HG03066 (cell line): ENCODE data around the gene SORCS1.

Experiments used
- ATAC-seq: cut with Tn5 transposase; IDR thresholded peaks from one replicate; pipeline ENCODE4 v1.9.1; 2021; ENCODE audit warnings: low read depth; ENCODE audit not compliant: unreplicated experiment

Gene SORCS1

GRCh38 chr10:107118866-107119265 is 45.6 kb downstream of the SORCS1 start:
- no peak for ATAC-seq

- no peak for ATAC-seq
These were observed 60.4 kb downstream of the SORCS1 start for GRCh38 chr10:107104026-107104652.

- no peak for ATAC-seq
These were observed 61.1 kb downstream of the SORCS1 start for GRCh38 chr10:107103174-107104025.

GRCh38 chr10:107098326-107098725 is 66.2 kb downstream of the SORCS1 start:
- no peak for ATAC-seq

- no peak for ATAC-seq
These were observed 69.5 kb downstream of the SORCS1 start for GRCh38 chr10:107094824-107095522.

- no peak for ATAC-seq
These were observed 72.2 kb downstream of the SORCS1 start for GRCh38 chr10:107092321-107092720.

GRCh38 chr10:107091126-107091525 is 73.4 kb downstream of the SORCS1 start:
- no peak for ATAC-seq

GRCh38 chr10:107085665-107086525 is 78.6 kb downstream of the SORCS1 start:
- no peak for ATAC-seq

- no peak for ATAC-seq
These were observed 81.0 kb downstream of the SORCS1 start for GRCh38 chr10:107083388-107084009.

- no peak for ATAC-seq
These were observed 82.9 kb downstream of the SORCS1 start for GRCh38 chr10:107081644-107082043.

GRCh38 chr10:107075117-107075516 is 89.4 kb downstream of the SORCS1 start:
- no peak for ATAC-seq

GRCh38 chr10:107072786-107073185 is 91.7 kb downstream of the SORCS1 start:
- ATAC-seq, result no peak

- no peak for ATAC-seq
These were observed 92.5 kb downstream of the SORCS1 start for GRCh38 chr10:107072028-107072427.

- ATAC-seq, result no peak
These were observed 93.2 kb downstream of the SORCS1 start for GRCh38 chr10:107071301-107071700.

GRCh38 chr10:107067843-107068242 is 96.7 kb downstream of the SORCS1 start:
- no peak for ATAC-seq

GRCh38 chr10:107064075-107064474 is 100.4 kb downstream of the SORCS1 start:
- ATAC-seq, result no peak

- no peak for ATAC-seq
These were observed 104.6 kb downstream of the SORCS1 start for GRCh38 chr10:107059872-107060271.

- no peak for ATAC-seq
These were observed 105.3 kb downstream of the SORCS1 start for GRCh38 chr10:107059068-107059804.

- no peak for ATAC-seq
These were observed 106.2 kb downstream of the SORCS1 start for GRCh38 chr10:107058331-107058730.
